ENCODE data around the gene TBX2. TPM values are rescaled to one million over a fixed set of nuclear protein-coding genes. Genes with fewer than 3 reads are reported as not detected.

The TBX2 gene
- total and polyA plus RNA-seq, 2 experiments from 2014 or later, result 212 to 228 TPM

DNA sequence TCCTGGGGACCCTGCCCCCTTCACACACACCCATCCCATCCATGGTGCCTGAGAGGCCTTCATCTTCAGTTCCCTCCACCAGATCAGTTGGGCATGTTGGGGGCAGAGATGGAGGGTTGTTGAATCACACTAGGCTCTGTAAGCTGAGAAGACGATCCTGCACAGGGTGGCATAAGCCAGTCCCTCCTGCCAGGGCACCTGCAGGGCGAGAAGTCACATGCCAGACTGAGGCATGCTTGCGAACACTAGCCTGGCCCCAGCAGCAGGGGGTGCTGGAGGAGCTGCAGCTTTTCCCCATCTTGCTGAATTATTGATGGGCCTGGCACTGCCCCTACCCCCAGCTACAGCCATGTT lies 6.1 kb upstream of the TBX2 start:
- Histone ChIP-seq H3K9me3 (ENCODE audit: low read depth) (no peaks in the 10 kb centered on the region), H3K4me1 (ENCODE audit: low read depth) (peaks cover 34% of the 10 kb centered on the region), H3K27ac (peak overlapping the region; percentile 98), H3K36me3 (no peaks in the 10 kb centered on the region), H3K27me3 (peaks cover 3% of the 10 kb centered on the region), H3K4me3 (no peak overlapping the region)
- TF ChIP-seq, protein P1, sequence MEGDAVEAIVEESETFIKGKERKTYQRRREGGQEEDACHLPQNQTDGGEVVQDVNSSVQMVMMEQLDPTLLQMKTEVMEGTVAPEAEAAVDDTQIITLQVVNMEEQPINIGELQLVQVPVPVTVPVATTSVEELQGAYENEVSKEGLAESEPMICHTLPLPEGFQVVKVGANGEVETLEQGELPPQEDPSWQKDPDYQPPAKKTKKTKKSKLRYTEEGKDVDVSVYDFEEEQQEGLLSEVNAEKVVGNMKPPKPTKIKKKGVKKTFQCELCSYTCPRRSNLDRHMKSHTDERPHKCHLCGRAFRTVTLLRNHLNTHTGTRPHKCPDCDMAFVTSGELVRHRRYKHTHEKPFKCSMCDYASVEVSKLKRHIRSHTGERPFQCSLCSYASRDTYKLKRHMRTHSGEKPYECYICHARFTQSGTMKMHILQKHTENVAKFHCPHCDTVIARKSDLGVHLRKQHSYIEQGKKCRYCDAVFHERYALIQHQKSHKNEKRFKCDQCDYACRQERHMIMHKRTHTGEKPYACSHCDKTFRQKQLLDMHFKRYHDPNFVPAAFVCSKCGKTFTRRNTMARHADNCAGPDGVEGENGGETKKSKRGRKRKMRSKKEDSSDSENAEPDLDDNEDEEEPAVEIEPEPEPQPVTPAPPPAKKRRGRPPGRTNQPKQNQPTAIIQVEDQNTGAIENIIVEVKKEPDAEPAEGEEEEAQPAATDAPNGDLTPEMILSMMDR (IDR thresholded peaks at IDR 0.05; ENCODE audit: low read depth, low read length), result peak; percentile 34
- no peak for DNase-seq (ENCODE audit: low read depth in 1 of 2, low spot score in 1 of 2)

DNA sequence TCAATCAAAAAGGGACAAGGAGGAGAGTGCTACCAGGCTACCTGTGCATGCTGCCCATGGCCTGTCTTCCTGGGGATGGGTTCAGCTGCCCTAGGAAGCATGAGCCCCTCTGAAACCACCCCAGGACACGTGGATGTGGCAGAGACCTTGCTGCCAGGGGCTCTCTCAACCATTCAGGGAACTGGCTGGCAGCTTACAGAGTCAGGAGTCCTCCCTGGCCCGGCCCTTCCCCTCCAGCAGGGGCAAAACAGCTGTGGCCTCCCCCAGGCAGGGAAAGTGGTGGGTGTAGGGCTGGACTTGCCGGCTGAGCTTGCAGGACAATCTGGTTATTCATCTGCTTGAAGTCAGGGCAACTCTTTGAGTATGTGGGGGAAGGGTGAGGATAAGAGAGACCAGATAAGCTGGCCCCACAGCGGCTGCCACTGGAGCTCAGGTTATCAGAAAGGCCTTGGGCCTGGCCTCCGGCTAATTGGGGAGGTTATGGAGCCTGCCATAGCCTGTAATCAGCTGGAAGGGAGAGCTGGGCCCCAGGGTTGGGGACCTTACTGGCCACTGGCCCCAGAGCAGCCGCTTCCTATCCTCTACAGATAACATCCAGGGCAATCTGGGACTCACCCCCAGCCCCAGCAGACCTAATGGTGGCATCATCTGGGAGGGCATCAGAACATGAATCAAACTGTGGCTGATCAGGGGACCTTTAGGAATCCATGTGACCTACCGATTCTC lies 5.6 kb upstream of the TBX2 start:
- Histone ChIP-seq H3K27ac (peak overlapping the region; percentile 98), H3K36me3 (no peaks in the 10 kb centered on the region), H3K4me3 (no peak overlapping the region), H3K9me3 (ENCODE audit: low read depth) (no peaks in the 10 kb centered on the region), H3K27me3 (peaks cover 3% of the 10 kb centered on the region), H3K4me1 (ENCODE audit: low read depth) (peaks cover 34% of the 10 kb centered on the region)
- TF ChIP-seq, protein P1 (IDR thresholded peaks at IDR 0.05; ENCODE audit: low read depth, low read length), result no peak
- DNase-seq (ENCODE audit: low read depth in 1 of 2, low spot score in 1 of 2), result peak; percentile 36 to 77

DNA sequence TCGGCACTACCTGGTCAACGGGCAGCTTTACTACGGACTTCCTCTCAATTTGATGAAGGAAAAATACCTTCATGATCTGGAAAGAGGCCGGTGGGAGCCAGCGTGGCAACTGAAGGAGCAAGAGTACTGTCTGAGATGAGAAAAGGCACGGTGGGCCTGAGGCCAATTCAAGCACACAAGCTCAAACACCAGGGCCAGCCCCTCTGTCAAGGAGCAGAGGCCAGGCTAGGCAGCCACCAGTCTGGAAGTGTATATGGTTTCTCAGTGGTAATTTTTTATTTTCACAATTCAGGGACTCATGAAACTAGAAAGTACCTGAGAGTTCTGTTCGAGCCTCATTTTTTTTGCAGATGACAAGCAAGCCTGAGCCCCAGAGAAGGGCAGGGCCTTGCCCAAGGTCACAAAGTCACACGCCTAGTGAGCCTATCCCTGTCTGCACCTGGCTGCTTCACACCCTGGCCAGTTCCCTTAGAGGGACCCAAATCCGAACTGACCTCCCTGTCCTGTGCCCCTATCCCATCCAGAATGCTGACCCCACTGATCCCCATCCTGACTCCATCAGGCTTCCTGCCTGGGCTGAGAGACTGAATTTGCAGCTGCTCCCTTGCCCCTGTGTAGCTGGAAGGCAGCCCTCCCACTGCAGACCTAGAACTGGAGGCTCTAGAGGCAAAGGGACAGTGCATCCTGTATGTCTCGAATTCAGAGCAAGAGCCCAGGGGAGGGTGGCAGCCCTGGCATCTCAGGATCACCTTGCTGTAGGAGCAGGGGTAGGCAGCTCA lies 4.8 kb upstream of the TBX2 start:
- peak overlapping the region; percentile 63 for H3K4me3 ChIP-seq
- H3K9me3 ChIP-seq (ENCODE audit: low read depth), result no peaks in the 10 kb centered on the region
- TF ChIP-seq, protein P1 (IDR thresholded peaks at IDR 0.05; ENCODE audit: low read depth, low read length), result no peak
- DNase-seq (ENCODE audit: low read depth in 1 of 2, low spot score in 1 of 2), result peak in 1 of 2 donors; percentile 44
- peak overlapping the region; percentile 98 for H3K27ac ChIP-seq
- peaks cover 3% of the 10 kb centered on the region for H3K27me3 ChIP-seq
- no peaks in the 10 kb centered on the region for H3K36me3 ChIP-seq
- peaks cover 34% of the 10 kb centered on the region for H3K4me1 ChIP-seq (ENCODE audit: low read depth)

DNA sequence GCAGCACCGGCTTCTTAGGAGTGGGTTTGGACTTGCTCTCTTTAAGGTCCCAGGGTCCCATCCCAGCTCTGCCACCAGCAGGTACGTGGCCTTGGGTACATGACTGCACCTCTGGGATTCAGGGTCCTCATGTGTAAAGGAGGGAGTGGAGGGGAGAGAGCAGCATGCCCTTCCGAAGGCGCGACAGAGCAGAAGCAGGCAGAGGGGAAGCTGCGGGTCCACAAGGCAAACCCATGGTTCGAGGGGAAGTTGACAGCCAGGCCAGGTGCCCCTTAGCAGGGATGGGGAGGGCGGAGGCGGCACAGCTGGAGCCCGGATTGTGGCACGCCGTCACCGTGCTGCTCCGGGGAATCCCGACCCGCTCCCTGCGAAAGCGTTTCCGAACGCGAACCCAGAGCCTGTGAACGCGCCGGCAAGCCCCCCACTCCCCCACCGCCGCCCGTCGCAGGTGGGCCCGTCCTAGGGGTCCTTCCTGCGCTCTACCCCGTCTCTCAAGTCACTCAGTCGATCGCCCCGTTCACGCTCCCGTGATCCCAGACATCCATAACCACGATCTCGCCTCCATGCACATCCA lies 4.1 kb upstream of the TBX2 start:
- H3K36me3 ChIP-seq, result no peaks in the 10 kb centered on the region
- peaks cover 28% of the 10 kb centered on the region for H3K4me1 ChIP-seq (ENCODE audit: low read depth)
- H3K4me3 ChIP-seq, result peak overlapping the region; percentile 63
- H3K27me3 ChIP-seq, result peaks cover 3% of the 10 kb centered on the region
- H3K27ac ChIP-seq, result peak overlapping the region; percentile 98
- no peaks in the 10 kb centered on the region for H3K9me3 ChIP-seq (ENCODE audit: low read depth)
- TF ChIP-seq, protein P1 (IDR thresholded peaks at IDR 0.05; ENCODE audit: low read depth, low read length), result no peak
- no peak for DNase-seq (ENCODE audit: low read depth in 1 of 2, low spot score in 1 of 2)

- peak overlapping the region; percentile 98 for H3K27ac ChIP-seq
- peak overlapping the region; percentile 63 for H3K4me3 ChIP-seq
- H3K27me3 ChIP-seq, result peaks cover 6% of the 10 kb centered on the region
- H3K9me3 ChIP-seq (ENCODE audit: low read depth), result no peaks in the 10 kb centered on the region
- TF ChIP-seq, protein P1 (IDR thresholded peaks at IDR 0.05; ENCODE audit: low read depth, low read length), result no peak
- DNase-seq (ENCODE audit: low read depth in 1 of 2, low spot score in 1 of 2), result peak in 1 of 2 donors; percentile 65
- peaks cover 25% of the 10 kb centered on the region for H3K4me1 ChIP-seq (ENCODE audit: low read depth)
- no peaks in the 10 kb centered on the region for H3K36me3 ChIP-seq
These were observed 3.6 kb upstream of the TBX2 start for GRCh38 chr17:61395983-61396585.

Measured in cardiac muscle cell (in vitro differentiated cells and primary cell).